Upper lobe of left lung (tissue), 4 donors: ENCODE measurements around the gene FOXJ1.

Source experiments
- POLR2A ChIP-seq, 4 donors: fragments of 450-650 bp; IDR thresholded peaks; one replicate each; pipeline ENCODE4 v1.5.1; 2016 to 2017; ENCODE audit warnings: antibody characterized with exemption in 4 of 4, mild to moderate bottlenecking in 2 of 4
- POLR2AphosphoS5 ChIP-seq, 2 donors: sonication (generic); formaldehyde crosslinking; IDR thresholded peaks; one replicate each; pipeline ENCODE4 v1.5.1; 2017; ENCODE audit warnings: antibody characterized with exemption in 2 of 2
- TF ChIP-seq, protein P1 (sequence below), 6 experiments: fragments of 450-650 bp in 4 of 6; fragments of 200-600 bp in 2 of 6; sonication (generic) in 2 of 6; IDR thresholded peaks; one replicate each; pipeline ENCODE4 v1.5.1; 2016 to 2019; ENCODE audit warnings: antibody characterized with exemption in 6 of 6

DNA sequence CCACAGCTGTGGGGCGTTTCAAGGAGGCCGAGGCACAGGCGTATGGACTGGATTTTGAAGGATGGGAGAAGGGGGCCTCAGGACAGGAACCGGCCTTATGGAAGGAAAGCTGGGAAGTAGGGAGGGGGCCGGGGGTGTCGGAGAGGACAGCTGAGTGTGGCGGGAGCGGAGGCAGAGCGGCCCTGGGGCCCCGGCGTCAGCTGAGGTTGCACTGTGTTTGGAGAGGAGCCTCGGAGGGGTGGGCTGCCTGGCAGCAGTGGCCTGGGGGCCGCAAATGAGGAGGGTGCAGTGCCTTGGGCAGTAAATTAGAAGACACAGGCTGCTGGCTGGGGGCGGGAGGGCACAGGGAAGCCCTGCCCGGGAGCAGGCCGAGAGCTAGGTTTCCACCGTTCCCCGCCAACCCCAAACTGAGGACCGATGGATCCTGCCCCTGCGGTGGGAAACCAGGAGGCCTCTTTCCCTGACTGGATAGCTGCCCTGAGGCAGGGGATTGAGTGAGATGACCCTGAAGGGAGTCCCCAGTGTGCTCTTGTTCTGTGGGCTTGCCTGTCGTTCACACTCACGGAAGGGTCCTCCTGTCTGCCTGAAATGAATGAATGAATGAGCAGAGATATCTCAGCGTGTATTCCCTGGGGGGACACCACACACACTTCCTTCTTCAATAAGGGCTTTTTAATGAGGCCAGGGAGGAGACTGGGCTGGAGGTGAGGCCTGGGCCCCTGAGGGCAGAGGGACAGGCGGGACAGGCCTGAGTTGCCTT is 18.4 kb downstream of the FOXJ1 start:
- TF ChIP-seq, protein P1, sequence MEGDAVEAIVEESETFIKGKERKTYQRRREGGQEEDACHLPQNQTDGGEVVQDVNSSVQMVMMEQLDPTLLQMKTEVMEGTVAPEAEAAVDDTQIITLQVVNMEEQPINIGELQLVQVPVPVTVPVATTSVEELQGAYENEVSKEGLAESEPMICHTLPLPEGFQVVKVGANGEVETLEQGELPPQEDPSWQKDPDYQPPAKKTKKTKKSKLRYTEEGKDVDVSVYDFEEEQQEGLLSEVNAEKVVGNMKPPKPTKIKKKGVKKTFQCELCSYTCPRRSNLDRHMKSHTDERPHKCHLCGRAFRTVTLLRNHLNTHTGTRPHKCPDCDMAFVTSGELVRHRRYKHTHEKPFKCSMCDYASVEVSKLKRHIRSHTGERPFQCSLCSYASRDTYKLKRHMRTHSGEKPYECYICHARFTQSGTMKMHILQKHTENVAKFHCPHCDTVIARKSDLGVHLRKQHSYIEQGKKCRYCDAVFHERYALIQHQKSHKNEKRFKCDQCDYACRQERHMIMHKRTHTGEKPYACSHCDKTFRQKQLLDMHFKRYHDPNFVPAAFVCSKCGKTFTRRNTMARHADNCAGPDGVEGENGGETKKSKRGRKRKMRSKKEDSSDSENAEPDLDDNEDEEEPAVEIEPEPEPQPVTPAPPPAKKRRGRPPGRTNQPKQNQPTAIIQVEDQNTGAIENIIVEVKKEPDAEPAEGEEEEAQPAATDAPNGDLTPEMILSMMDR (IDR thresholded peaks at IDR 0.05): no peak
- TF ChIP-seq POLR2A (IDR thresholded peaks at IDR 0.05) (no peak), POLR2AphosphoS5 (IDR thresholded peaks at IDR 0.05) (no peak)
